Stimulated activated CD8-positive, alpha-beta memory T cell treated with anti-CD3 and anti-CD28 coated beads, Interleukin-4, amount 100 ng/mL, for 24 hours (primary cell): ENCODE results near the gene CACNG1.
"Not testable (repeated sequence)": the region's sequence is repeated elsewhere in the genome, so short reads cannot be mapped to it uniquely, and the experiment has no call there.

Source experiments
- DNase-seq: peaks from one replicate; pipeline ENCODE4 v3.0.0-alpha.2; 2020; ENCODE audit warnings: low read depth

Gene CACNG1

GRCh38 chr17:67025216-67025792 lies 19.1 kb upstream of the CACNG1 start:
- no peak for DNase-seq

- no peak for DNase-seq
These were observed 18.0 kb upstream of the CACNG1 start for GRCh38 chr17:67026341-67026740.

GRCh38 chr17:67027031-67027628 lies 17.2 kb upstream of the CACNG1 start:
- no peak for DNase-seq

- no peak for DNase-seq
These were observed 13.7 kb upstream of the CACNG1 start for GRCh38 chr17:67030641-67031040.

GRCh38 chr17:67032382-67032781 lies 12.0 kb upstream of the CACNG1 start:
- DNase-seq = no peak

GRCh38 chr17:67032985-67033384 lies 11.4 kb upstream of the CACNG1 start:
- no peak for DNase-seq

- no peak for DNase-seq
These were observed 10.7 kb upstream of the CACNG1 start for GRCh38 chr17:67033613-67034012.

- no peak for DNase-seq
These were observed 8.9 kb upstream of the CACNG1 start for GRCh38 chr17:67035131-67036083.

- no peak for DNase-seq
These were observed 5.4 kb upstream of the CACNG1 start for GRCh38 chr17:67038861-67039365.

GRCh38 chr17:67040652-67041051 lies 3.7 kb upstream of the CACNG1 start:
- DNase-seq = no peak

GRCh38 chr17:67041119-67041518 lies 3.2 kb upstream of the CACNG1 start:
- DNase-seq = not testable (repeated sequence)

- no peak for DNase-seq
These were observed 2.8 kb upstream of the CACNG1 start for GRCh38 chr17:67041531-67041930.

GRCh38 chr17:67041941-67042899 lies 2.1 kb upstream of the CACNG1 start:
- no peak for DNase-seq

GRCh38 chr17:67043283-67043682 lies 1.1 kb upstream of the CACNG1 start:
- DNase-seq = no peak

- DNase-seq = no peak
These were observed 586 bp downstream of the CACNG1 start for GRCh38 chr17:67044940-67045339.

GRCh38 chr17:67046398-67046797 lies 2.0 kb downstream of the CACNG1 start:
- no peak for DNase-seq

GRCh38 chr17:67047382-67047781 lies 3.0 kb downstream of the CACNG1 start:
- no peak for DNase-seq

- no peak for DNase-seq
These were observed 4.8 kb downstream of the CACNG1 start for GRCh38 chr17:67049025-67049739.

GRCh38 chr17:67050066-67050465 lies 5.7 kb downstream of the CACNG1 start:
- DNase-seq = no peak

GRCh38 chr17:67050471-67051154 lies 6.3 kb downstream of the CACNG1 start:
- no peak for DNase-seq
